Adrenal gland (tissue), 5 donors: Measurements from ENCODE around the gene SOBP.

ENCODE experiments used
- CTCF ChIP-seq, 6 experiments: fragments of 450-650 bp in 4 of 6; fragments of 200-600 bp in 2 of 6; sonication (generic) in 1 of 6; IDR thresholded peaks; 1 replicate in 5 of 6; 2 replicates in 1 of 6; pipeline versions ENCODE4 v1.5.1 to v1.8.0; 2016 to 2021; ENCODE audit warnings: antibody characterized with exemption in 6 of 6, mild to moderate bottlenecking in 2 of 6, moderate library complexity in 1 of 6
- POLR2A ChIP-seq, 2 donors: fragments of 450-650 bp; IDR thresholded peaks; one replicate each; pipeline ENCODE4 v1.6.1; 2017; ENCODE audit warnings: antibody characterized with exemption in 2 of 2, mild to moderate bottlenecking in 2 of 2, moderate library complexity in 1 of 2
- donor health status: DM: no; HTN: no; CAD: no.

- no peak for TF ChIP-seq POLR2A (IDR thresholded peaks at IDR 0.05)
- no peak for TF ChIP-seq CTCF (IDR thresholded peaks at IDR 0.05)
These were observed 126.9 kb downstream of the SOBP start for GRCh38 chr6:107616775-107617174.
